C4-2B (cell line): ENCODE results near the gene ITIH5.

ENCODE experiments used
- H3K27ac ChIP-seq: fragments of 450-650 bp; 2 replicates; pipeline ENCODE4 v1.5.1; 2017
- CTCF ChIP-seq: fragments of 450-650 bp; conservative IDR thresholded peaks from 2 replicates; pipeline ENCODE4 v1.5.1; 2017; ENCODE audit warnings: mild to moderate bottlenecking
- ZFX ChIP-seq: fragments of 450-650 bp; IDR thresholded peaks from 2 replicates; pipeline ENCODE4 v1.6.1; 2017

ITIH5 gene

GRCh38 chr10:7512487-7512886, 154.3 kb downstream of the ITIH5 start:
- TF ChIP-seq CTCF (no peak), ZFX (no peak)
- H3K27ac ChIP-seq = no peak overlapping the region

GRCh38 chr10:7511612-7512011, 155.2 kb downstream of the ITIH5 start:
- H3K27ac ChIP-seq = no peak overlapping the region
- TF ChIP-seq ZFX (no peak), CTCF (no peak)
